ENCODE results near the gene SLC38A3. TPM values are rescaled to one million over a fixed set of nuclear protein-coding genes. Genes with fewer than 3 reads are reported as not detected.

Gene SLC38A3
- total and polyA plus RNA-seq, 2 donors from 2014 or later, result 1.6 to 4.2 TPM

GRCh38 chr3:50245251-50245745, 40.2 kb downstream of the SLC38A3 start:
- peak overlapping the region in 1 of 3 donors; percentile 46 for H3K4me3 ChIP-seq (ENCODE audit: low read length in 3 of 3)
- H3K27me3 ChIP-seq (ENCODE audit: control insufficient read depth, insufficient read depth, low read length), result no peaks in the 10 kb centered on the region
- no peak for TF ChIP-seq CTCF (IDR thresholded peaks at IDR 0.05; ENCODE audit: borderline replicate concordance, extremely low read depth, insufficient read depth)
- intact Hi-C loops (cut with DNase I), result no loop called here
- H3K4me1 ChIP-seq (ENCODE audit: control insufficient read depth in 2 of 3, insufficient read depth in 2 of 3, low read depth in 1 of 3, low read length in 3 of 3), result peaks cover 0 to 84% (median 29%) of the 10 kb centered on the region in 3 donors
- H3K9ac ChIP-seq (ENCODE audit: low read length in 3 of 3), result peak overlapping the region in 2 of 3 donors; percentile 42 to 59
- peak overlapping the region; percentile 78 to 88 for H3K27ac ChIP-seq (ENCODE audit: low read depth in 2 of 2, low read length in 2 of 2)
- DNase-seq (peak in 2 of 5 donors; percentile 7 to 66), FAIRE-seq (no peak)
- H3K9me3 ChIP-seq (ENCODE audit: control insufficient read depth in 2 of 3, insufficient read depth in 1 of 3, low read length in 3 of 3), result no peaks in the 10 kb centered on the region
- peaks cover 2 to 4% (median 3%) of the 10 kb centered on the region in 3 donors for H3K36me3 ChIP-seq (ENCODE audit: control insufficient read depth in 2 of 3, insufficient read depth in 3 of 3, low read length in 3 of 3)

- H3K4me1 ChIP-seq (ENCODE audit: control insufficient read depth in 2 of 3, insufficient read depth in 2 of 3, low read depth in 1 of 3, low read length in 3 of 3), result peaks cover 0 to 82% (median 31%) of the 10 kb centered on the region in 3 donors
- peak overlapping the region; percentile 78 to 88 for H3K27ac ChIP-seq (ENCODE audit: low read depth in 2 of 2, low read length in 2 of 2)
- peak overlapping the region in 2 of 3 donors; percentile 9 to 46 for H3K4me3 ChIP-seq (ENCODE audit: low read length in 3 of 3)
- FAIRE-seq, result no peak
- H3K36me3 ChIP-seq (ENCODE audit: control insufficient read depth in 2 of 3, insufficient read depth in 3 of 3, low read length in 3 of 3), result peaks cover 2 to 4% (median 4%) of the 10 kb centered on the region in 3 donors
- no peaks in the 10 kb centered on the region for H3K27me3 ChIP-seq (ENCODE audit: control insufficient read depth, insufficient read depth, low read length)
- no peaks in the 10 kb centered on the region for H3K9me3 ChIP-seq (ENCODE audit: control insufficient read depth in 2 of 3, insufficient read depth in 1 of 3, low read length in 3 of 3)
- intact Hi-C loops (cut with DNase I), result no loop called here
- TF ChIP-seq CTCF (IDR thresholded peaks at IDR 0.05; ENCODE audit: borderline replicate concordance, extremely low read depth, insufficient read depth), result peak; percentile 96
- peak; percentile 96 to 97 (median 96) for DNase-seq
- H3K9ac ChIP-seq (ENCODE audit: low read length in 3 of 3), result peak overlapping the region in 2 of 3 donors; percentile 42 to 59
Observed at GRCh38 chr3:50245831-50246516, 40.9 kb downstream of the SLC38A3 start.

GRCh38 chr3:50246517-50246954, 41.5 kb downstream of the SLC38A3 start:
- Histone ChIP-seq H3K9ac (ENCODE audit: low read length in 3 of 3) (peak overlapping the region in 2 of 3 donors; percentile 5 to 29), H3K36me3 (ENCODE audit: control insufficient read depth in 2 of 3, insufficient read depth in 3 of 3, low read length in 3 of 3) (peaks cover 2 to 8% (median 4%) of the 10 kb centered on the region in 3 donors), H3K27ac (ENCODE audit: low read depth in 2 of 2, low read length in 2 of 2) (peak overlapping the region; percentile 78 to 88), H3K9me3 (ENCODE audit: control insufficient read depth in 2 of 3, insufficient read depth in 1 of 3, low read length in 3 of 3) (no peaks in the 10 kb centered on the region), H3K4me1 (ENCODE audit: control insufficient read depth in 2 of 3, insufficient read depth in 2 of 3, low read depth in 1 of 3, low read length in 3 of 3) (peaks cover 0 to 82% (median 31%) of the 10 kb centered on the region in 3 donors), H3K4me3 (ENCODE audit: low read length in 3 of 3) (peak overlapping the region in 1 of 3 donors; percentile 46), H3K27me3 (ENCODE audit: control insufficient read depth, insufficient read depth, low read length) (no peaks in the 10 kb centered on the region)
- intact Hi-C loops (cut with DNase I), result no loop called here
- TF ChIP-seq CTCF (IDR thresholded peaks at IDR 0.05; ENCODE audit: borderline replicate concordance, extremely low read depth, insufficient read depth), result no peak
- no peak for FAIRE-seq
- peak in 3 of 5 donors; percentile 34 to 85 (median 52) for DNase-seq
